HG02763 (cell line): ENCODE measurements around the gene FFAR1.

ENCODE experiments used
- ATAC-seq: cut with Tn5 transposase; IDR thresholded peaks from one replicate; pipeline ENCODE4 v1.9.1; 2021; ENCODE audit warnings: mild to moderate bottlenecking, moderate library complexity; ENCODE audit not compliant: unreplicated experiment

Gene FFAR1

GRCh38 chr19:35314858-35315470, 32.7 kb upstream of the FFAR1 start:
- no peak for ATAC-seq

GRCh38 chr19:35315883-35316282, 31.8 kb upstream of the FFAR1 start:
- ATAC-seq: no peak

- no peak for ATAC-seq
Measured at GRCh38 chr19:35316560-35316959, 31.1 kb upstream of the FFAR1 start.

GRCh38 chr19:35317464-35318043, 30.1 kb upstream of the FFAR1 start:
- no peak for ATAC-seq

- no peak for ATAC-seq
Measured at GRCh38 chr19:35318679-35319448, 28.8 kb upstream of the FFAR1 start.

GRCh38 chr19:35320065-35320713, 27.5 kb upstream of the FFAR1 start:
- ATAC-seq: no peak

GRCh38 chr19:35321291-35321690, 26.4 kb upstream of the FFAR1 start:
- no peak for ATAC-seq

GRCh38 chr19:35322014-35322413, 25.7 kb upstream of the FFAR1 start:
- no peak for ATAC-seq

- no peak for ATAC-seq
Measured at GRCh38 chr19:35327642-35328041, 20.1 kb upstream of the FFAR1 start.

- no peak for ATAC-seq
Measured at GRCh38 chr19:35328851-35329285, 18.8 kb upstream of the FFAR1 start, which contains the start of gene CD22. Gene CD22, plus strand, starts transcription at chr19:35329187. Its CDS starts 2,854 bp downstream, at chr19:35332041.

GRCh38 chr19:35329323-35329722, 18.4 kb upstream of the FFAR1 start:
- no peak for ATAC-seq

GRCh38 chr19:35330475-35330874, 17.2 kb upstream of the FFAR1 start:
- ATAC-seq: peak; percentile 46

- ATAC-seq: no peak
Measured at GRCh38 chr19:35331551-35332214, 16.0 kb upstream of the FFAR1 start.

GRCh38 chr19:35332817-35333216, 14.9 kb upstream of the FFAR1 start:
- ATAC-seq: no peak

GRCh38 chr19:35334144-35334753, 13.5 kb upstream of the FFAR1 start:
- no peak for ATAC-seq

- ATAC-seq: no peak
Measured at GRCh38 chr19:35336166-35336955, 11.3 kb upstream of the FFAR1 start.

- no peak for ATAC-seq
Measured at GRCh38 chr19:35337097-35337983, 10.4 kb upstream of the FFAR1 start.

GRCh38 chr19:35337984-35338296, 9.8 kb upstream of the FFAR1 start:
- no peak for ATAC-seq

GRCh38 chr19:35340431-35340830, 7.3 kb upstream of the FFAR1 start:
- no peak for ATAC-seq
